HG03060 (cell line): ENCODE data around the gene STRADB.
"Not testable (repeated sequence)": the region's sequence is repeated elsewhere in the genome, so short reads cannot be mapped to it uniquely, and the experiment has no call there.

Source experiments
- ATAC-seq: cut with Tn5 transposase; IDR thresholded peaks from one replicate; pipeline ENCODE4 v1.9.1; 2021; ENCODE audit warnings: low read depth, moderate number of reproducible peaks; ENCODE audit not compliant: unreplicated experiment

Gene STRADB

GRCh38 chr2:201429835-201430234 is 21.7 kb upstream of the STRADB start:
- ATAC-seq: not testable (repeated sequence)

- not testable (repeated sequence) for ATAC-seq
These were observed 21.2 kb upstream of the STRADB start for GRCh38 chr2:201430322-201430721.

- no peak for ATAC-seq
These were observed 20.7 kb upstream of the STRADB start for GRCh38 chr2:201430839-201431238.

DNA sequence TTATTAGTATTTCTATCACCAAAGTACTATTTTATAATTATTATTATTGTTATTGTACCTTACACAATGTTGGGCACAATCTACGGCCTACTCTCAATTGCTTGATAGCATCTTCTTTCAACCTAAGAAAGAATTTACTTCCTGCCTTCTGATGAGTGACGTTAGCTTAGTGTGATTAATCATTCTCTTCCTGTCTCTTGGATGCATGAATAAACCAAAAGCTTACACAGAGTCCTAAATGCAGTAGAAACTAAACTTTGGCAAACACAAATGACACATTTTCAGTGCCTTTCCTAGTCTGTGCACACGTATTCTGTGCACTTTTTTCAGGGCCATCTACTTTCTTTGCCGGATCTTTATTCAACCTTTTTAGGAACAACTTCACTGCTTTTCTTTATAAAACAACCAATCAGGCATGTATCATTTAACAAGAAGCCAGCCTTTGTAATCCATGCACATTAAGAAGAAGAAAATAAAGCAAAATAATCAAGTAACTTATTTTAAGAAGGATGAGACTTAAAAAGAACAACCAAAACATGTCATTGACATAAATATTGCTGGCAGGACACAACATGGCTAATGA is 19.4 kb upstream of the STRADB start:
- no peak for ATAC-seq

GRCh38 chr2:201432621-201433393 is 18.7 kb upstream of the STRADB start:
- ATAC-seq: no peak

- no peak for ATAC-seq
These were observed 18.0 kb upstream of the STRADB start for GRCh38 chr2:201433394-201433995.

GRCh38 chr2:201436141-201436540 is 15.4 kb upstream of the STRADB start:
- no peak for ATAC-seq

DNA sequence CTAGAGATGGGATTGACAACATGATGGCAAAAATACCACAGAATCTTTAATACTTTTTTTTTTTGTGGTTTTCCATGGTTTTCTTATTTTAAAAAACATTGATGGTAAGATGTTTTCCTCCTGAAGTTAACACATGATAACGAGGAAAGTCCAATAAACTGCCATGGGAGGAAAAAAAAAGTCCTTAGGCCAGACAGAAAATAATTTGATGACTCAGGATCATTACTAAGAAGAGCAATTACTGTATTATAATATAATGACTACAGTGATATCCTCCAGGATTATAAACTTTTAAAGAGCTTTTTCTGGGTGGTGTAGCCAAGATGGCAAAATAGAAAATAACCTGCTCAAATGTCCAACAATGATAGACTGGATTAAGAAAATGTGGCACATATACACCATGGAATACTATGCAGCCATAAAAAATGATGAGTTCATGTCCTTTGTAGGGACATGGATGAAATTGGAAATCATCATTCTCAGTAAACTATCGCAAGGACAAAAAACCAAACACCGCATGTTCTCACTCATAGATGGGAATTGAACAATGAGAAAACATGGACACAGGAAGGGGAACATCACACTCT is 12.1 kb upstream of the STRADB start:
- not testable (repeated sequence) for ATAC-seq

DNA sequence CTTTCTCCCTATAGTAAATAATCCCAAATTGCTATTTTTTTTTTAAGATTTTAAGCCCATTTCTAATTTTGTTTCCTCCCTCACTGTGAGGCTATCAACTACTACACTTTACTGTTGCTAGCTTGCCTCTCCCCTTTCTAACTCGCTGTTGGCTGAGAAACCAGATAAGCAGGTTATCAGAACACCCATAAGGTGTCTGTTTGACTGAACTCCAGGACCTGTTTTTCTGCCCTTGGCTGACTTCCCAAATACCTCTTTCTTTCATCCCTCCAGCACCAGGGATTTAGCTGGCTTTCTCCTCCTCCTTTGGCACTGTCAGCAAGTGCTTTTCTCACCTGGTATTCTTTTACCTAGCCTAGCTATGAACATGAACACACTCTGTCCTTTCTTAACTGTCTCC is 11.4 kb upstream of the STRADB start:
- ATAC-seq: no peak

DNA sequence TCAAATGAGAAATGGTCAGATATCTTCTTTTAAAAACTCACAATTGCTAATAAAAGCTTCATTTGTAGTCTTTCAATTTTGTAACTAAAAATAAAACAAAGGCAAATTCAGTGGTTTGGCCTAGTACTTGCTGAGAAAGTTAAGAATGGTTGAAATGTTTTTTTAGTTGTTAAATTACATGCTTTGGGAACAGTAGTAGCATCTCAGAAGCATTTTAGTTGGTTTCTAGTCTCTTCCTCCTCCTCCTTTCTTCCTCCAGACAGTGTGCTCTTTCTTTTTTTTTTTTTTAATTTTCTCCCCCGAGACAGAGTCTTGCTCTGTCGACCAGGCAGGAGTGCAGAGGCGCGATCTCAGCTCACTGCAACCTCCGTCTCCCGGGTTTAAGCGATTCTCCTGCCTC is 10.1 kb upstream of the STRADB start:
- no peak for ATAC-seq

DNA sequence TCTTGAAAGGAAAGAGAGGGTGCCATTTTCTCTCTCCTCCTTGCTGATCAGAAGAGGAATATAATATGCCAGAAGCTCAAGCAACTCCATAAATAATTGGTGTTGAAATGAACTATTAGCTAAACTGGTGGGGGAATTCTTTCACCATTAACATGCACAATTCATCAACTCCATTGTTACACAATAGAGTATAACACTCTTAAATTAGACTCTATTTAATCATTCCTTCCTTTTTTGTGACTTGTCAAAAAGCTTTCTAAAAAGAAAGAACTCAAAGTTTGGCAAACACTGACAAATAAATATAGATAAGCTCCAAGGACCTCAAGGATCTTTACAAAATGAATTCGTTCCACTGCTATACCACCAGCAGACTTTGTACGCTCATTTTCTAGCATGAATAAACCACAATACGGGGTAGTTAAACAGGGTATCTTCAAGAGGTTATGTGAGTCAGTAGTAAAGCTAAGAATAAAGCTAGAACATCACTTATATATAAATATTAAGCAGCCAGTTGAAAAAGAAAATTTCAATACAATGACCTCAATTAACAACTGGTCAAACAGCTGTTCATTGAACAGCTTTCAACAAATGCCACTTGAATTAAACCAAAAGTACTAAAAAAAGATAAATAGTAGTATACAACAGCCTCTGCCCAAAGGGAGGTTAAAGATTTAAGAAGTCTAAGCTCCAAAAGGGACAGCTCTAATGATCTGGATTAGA is 6.6 kb upstream of the STRADB start:
- ATAC-seq: no peak

DNA sequence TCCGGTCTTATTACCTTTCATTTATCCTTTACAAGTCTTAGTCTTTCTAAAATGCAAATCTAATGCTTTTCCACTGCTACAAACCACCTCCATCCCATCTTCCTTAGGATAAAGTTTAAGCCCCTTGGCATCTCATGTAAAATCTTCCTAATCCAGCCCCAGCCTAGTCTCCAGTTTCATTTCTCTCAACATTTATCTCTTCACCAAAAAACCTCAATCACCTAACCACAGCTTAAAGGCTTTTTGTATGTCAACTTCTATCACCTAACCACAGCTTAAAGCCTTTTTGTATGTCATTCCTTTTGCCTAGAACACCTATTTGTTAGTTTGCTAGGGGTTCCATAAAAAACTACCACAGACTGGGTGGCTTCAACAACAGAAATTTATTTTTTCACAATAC is 4.5 kb upstream of the STRADB start:
- ATAC-seq: no peak

DNA sequence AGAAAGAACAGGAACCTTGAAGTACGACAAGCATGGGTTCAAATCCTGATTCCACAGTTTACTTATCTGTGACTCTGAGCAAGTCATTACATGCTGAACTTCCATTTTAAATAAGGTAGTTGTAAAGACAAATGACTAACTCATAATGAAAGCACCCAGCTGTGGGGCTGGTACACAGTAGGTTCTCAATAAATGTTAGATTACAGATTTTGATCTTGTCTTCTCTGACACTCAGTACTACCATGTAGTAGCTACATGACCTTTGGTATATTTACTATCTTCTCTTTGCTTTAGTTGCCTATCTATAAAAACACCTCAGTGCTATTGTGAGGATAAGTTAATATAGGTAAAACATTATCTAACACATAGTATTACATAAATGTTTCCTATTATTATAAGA is 3.5 kb upstream of the STRADB start:
- no peak for ATAC-seq

DNA sequence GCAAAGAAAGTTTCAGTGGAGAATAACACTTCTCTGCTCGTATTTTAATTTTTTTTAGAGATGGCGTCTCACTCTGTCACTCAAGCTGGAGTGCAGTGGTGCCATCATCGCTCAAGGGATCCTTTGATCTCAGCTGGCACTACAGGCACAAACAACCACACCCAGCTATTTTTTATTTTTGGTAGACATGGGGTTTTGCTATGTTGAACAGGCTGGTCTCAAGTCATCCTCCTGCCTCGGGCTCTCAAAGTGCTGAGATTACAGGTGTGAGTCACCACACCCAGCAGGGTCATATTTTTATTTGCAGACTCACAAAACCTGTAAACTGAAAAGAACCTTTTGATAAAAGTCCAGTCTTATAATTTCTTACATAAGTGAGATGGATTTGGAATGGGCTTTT is 2.8 kb upstream of the STRADB start:
- ATAC-seq: no peak

GRCh38 chr2:201450954-201451291 is 617 bp upstream of the STRADB start:
- no peak for ATAC-seq

DNA sequence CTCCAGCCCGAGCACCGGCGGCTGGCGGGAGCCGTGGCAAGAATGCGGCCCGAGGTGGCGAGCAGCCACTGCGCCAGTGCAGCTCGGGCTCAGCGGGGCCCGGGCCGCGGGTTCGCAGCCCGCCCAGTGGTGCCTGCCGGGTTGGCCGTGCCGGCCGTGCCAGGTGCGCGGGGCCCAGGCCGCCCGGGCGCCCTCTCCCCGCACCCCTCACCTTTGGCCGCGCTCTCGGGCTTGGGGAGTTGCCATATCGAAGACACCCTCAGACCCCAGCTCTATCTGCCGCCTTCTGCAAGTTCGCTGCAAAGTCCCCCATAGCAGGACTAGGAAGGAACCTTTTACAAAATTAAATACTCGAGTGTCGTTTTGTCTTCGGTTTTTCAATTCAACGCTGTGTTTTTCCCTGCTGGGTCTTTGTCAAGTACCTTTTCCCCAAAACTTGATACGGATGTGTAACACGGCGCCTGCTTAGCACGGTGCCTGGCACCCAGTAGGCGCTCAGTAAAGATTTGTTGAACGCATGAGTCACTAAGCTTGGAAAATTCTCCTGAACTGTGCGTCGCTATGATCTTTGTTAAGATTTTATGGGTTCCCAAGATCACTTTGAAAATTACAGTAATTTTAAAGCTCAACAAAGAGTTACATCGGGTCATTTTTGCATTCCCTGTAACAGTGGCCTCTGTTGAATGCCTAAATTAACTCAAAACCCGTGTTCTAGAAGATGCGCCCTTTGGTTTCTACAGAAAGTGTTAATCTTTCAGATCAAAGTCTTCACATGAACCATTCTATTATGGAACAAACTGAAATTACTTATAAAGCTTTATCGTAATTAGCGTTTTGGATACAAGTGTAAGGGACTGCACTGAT is 750 bp downstream of the STRADB start:
- ATAC-seq: no peak

GRCh38 chr2:201452922-201453643 is 1.5 kb downstream of the STRADB start:
- ATAC-seq: no peak

GRCh38 chr2:201458381-201458780 is 6.8 kb downstream of the STRADB start:
- no peak for ATAC-seq

DNA sequence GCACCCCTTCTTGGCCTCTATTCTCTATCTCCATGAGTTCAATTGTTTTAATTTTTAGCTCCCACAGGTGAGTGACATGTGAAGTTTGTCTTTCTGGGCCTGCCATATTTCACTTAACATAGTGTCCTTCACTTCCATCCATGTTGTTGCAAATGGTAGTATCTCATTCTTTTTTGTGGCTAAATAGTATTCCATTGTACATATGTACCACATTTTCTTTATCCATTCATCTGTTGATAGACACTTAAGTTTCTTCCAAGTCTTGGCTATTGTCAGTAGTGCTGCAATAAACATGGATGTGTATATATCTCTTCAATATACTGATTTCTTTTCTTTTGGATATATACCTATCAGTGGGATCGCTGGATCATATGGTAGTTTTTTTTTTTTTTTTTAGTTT is 9.0 kb downstream of the STRADB start:
- no peak for ATAC-seq

- ATAC-seq: no peak
These were observed 13.0 kb downstream of the STRADB start for GRCh38 chr2:201464547-201464946.
